Stimulated activated CD4-positive, alpha-beta T cell treated with anti-CD3 and anti-CD28 coated beads, TNF-alpha, amount 100 ng/mL, for 1 hour (primary cell): ENCODE measurements around the gene SYNPO.

ENCODE experiments used
- DNase-seq, 3 donors: peaks; one replicate each; pipeline ENCODE4 v3.0.0-alpha.2; 2020; ENCODE audit warnings: low read depth in 3 of 3, low spot score in 1 of 3

Gene SYNPO

GRCh38 chr5:150689120-150689519, 48.7 kb downstream of the SYNPO start:
- no peak for DNase-seq

- no peak for DNase-seq
Observed at GRCh38 chr5:150690760-150691159, 50.3 kb downstream of the SYNPO start.

- DNase-seq: no peak
Observed at GRCh38 chr5:150692276-150692675, 51.8 kb downstream of the SYNPO start.

GRCh38 chr5:150694612-150695011, 54.2 kb downstream of the SYNPO start:
- DNase-seq: no peak

DNA sequence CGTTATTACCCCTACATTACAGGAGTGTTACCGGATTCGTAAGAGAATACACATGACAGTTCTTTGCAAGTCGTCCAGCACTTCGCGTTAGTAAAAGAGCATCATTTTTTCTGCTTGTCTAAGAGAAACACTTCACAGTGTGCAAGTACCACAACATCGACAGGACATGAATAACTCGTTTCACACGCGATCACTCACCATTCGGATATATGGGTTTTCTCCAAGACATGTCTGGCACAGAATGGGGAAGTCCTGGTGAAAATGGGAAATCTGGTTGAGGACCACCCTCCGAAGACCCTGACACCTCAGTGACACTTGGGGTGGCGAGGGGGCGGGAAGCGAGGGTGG, 59.8 kb downstream of the SYNPO start:
- no peak for DNase-seq

DNA sequence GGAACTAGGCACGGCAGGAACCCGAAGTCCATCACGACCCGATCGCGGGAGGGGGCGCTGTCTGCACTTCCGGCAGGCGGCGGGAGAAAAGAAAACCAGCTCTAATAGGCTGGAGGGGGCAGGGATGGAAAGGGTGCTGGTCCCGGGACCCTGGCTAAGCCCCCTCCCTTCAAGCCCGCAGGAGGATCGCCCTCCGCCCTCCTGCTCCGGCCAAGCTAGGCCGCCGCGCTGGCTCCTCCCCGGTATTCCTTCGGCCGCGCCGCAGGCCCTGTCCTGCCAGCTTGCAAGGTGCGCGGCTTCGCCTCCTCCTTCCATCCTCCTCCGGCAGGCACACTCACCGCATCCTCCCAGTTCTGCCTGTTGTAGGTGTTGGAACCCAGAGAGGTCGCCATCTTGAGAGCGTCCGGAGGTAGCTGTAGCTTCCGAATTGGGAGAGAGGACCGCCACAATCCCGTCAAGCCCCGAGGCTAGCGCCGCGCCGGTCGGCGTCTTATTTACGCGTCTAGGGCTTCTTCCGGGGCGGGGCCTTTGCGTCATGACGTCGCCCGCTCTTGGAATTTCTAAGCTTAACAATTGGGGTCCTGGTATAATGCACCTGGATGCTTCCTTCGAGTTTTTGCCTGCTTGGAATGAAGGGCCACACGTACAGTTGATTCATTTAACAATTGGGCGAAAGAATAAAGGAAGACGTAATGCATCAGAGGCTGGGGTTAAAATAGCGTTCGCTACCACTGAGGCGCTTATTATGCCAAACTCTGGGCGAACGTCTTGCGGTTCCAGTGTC, 60.3 kb downstream of the SYNPO start, which contains the start of gene RBM22:
RBM22 (minus strand) TSS at position 469 of the 784 bp plus-strand sequence; CDS start at position 392, 77 bp downstream.
- peak; percentile 73 to 84 (median 74) for DNase-seq

- DNase-seq: no peak
Observed at GRCh38 chr5:150703762-150704161, 63.3 kb downstream of the SYNPO start.

GRCh38 chr5:150706776-150707390, 66.4 kb downstream of the SYNPO start:
- no peak for DNase-seq
